ENCODE results near the gene ARHGAP24.

GRCh38 chr4:85798012-85798770, 323.2 kb downstream of the ARHGAP24 start:
- TF ChIP-seq POLR2A (IDR thresholded peaks at IDR 0.05; ENCODE audit: low read length): no peak
- TF ChIP-seq CTCF (IDR thresholded peaks at IDR 0.05): no peak
- no peak for TF ChIP-seq CHD2 (IDR thresholded peaks at IDR 0.05; ENCODE audit: low read length, partially characterized antibody)
- no peak for TF ChIP-seq EP300 (IDR thresholded peaks at IDR 0.05)
- no peak for TF ChIP-seq CBX8 (IDR thresholded peaks at IDR 0.05)
- TF ChIP-seq RAD21 (conservative IDR thresholded peaks at IDR 0.05 in 1 of 2, IDR thresholded peaks at IDR 0.05 in 1 of 2): no peak
- TF ChIP-seq KDM5A (IDR thresholded peaks at IDR 0.05): no peak
- TF ChIP-seq FOSB (CRISPR knock-in tag; IDR thresholded peaks at IDR 0.05): no peak
- TF ChIP-seq SMC3 (IDR thresholded peaks at IDR 0.05): no peak
- no peak for TF ChIP-seq SREBF2 (IDR thresholded peaks at IDR 0.05)
- no peak for TF ChIP-seq CHD4 (IDR thresholded peaks at IDR 0.05; ENCODE audit: borderline replicate concordance)
- TF ChIP-seq MAFK (IDR thresholded peaks at IDR 0.05; ENCODE audit: partially characterized antibody): no peak
- TF ChIP-seq REST (IDR thresholded peaks at IDR 0.05): no peak

All from A549 (cell line).